ENCODE measurements around the gene KLK8.

DNA sequence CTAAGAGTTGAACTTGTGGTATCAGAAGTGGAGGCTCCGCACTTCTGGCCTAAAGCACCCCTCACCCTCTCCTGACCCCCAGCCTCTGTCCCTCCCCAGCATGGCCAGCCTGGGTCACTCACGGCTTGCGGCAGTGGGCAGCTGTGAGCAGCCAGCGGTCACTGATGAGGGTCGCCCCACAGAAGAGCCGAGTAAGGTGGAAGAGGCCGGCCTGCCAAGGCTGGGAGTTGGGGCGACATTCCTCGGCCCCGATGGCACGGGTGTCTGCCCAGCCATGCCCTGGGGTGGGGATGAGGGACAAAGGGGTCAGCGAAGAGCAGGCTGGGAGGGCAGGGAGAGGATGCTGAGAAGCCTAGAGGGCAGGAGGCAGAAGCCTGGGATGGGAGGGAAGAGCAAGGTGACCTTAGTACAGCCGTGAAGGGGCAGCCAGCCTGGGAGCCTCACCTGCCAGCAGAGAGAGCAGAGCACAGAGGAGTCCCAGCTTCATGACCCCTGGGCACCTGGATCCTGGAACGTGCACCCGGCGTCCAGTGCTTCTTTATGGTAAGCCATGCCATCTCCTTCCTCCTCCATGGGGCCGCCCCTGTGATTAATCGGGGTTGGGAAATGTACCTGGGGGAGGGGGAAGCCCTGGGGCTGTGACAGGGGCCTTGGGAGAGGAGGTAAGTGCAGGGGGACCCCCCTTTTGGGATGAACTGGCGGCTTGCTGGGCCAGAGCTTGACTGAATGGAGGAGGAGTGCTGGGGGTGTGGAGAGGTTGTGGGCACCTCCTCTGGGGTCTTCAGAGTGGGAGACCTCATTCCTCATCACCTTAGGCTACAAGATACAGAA, 7.9 kb upstream of the KLK8 start:
- TF ChIP-seq, protein P1, sequence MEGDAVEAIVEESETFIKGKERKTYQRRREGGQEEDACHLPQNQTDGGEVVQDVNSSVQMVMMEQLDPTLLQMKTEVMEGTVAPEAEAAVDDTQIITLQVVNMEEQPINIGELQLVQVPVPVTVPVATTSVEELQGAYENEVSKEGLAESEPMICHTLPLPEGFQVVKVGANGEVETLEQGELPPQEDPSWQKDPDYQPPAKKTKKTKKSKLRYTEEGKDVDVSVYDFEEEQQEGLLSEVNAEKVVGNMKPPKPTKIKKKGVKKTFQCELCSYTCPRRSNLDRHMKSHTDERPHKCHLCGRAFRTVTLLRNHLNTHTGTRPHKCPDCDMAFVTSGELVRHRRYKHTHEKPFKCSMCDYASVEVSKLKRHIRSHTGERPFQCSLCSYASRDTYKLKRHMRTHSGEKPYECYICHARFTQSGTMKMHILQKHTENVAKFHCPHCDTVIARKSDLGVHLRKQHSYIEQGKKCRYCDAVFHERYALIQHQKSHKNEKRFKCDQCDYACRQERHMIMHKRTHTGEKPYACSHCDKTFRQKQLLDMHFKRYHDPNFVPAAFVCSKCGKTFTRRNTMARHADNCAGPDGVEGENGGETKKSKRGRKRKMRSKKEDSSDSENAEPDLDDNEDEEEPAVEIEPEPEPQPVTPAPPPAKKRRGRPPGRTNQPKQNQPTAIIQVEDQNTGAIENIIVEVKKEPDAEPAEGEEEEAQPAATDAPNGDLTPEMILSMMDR (conservative IDR thresholded peaks at IDR 0.05 in 1 of 2, IDR thresholded peaks at IDR 0.05 in 1 of 2; ENCODE audit: extremely low read depth in 1 of 2, insufficient read depth in 1 of 2, low read depth in 1 of 2, low read length in 2 of 2), result no peak
- TF ChIP-seq EZH2 (IDR thresholded peaks at IDR 0.05; ENCODE audit: borderline replicate concordance, low read length), result no peak
